GM12878 (cell line): Measurements from ENCODE around the gene TMEM59. TPM values are rescaled to one million over a fixed set of nuclear protein-coding genes. Genes with fewer than 3 reads are reported as not detected.

ENCODE experiments used
- ATAC-seq: fragments of 200-7000 bp; cut with Tn5 transposase; 3 replicates; pipeline ENCODE4 v1.9.1; 2020; ENCODE audit warnings: mild to moderate bottlenecking, moderate library complexity
- BruUV-seq: library from RNA; stranded (reverse); fragments of 400-500 nt; replicated peaks from 2 replicates; lab custom pipeline; 2021; lab: Mats Ljungman, UMichigan
- CTCF ChIA-PET: fragments of 300-600 bp; sonication (Branson Sonifier 250); formaldehyde crosslinking; extraction: SDS; loops from one replicate; lab custom pipeline; 2021; ENCODE audit warnings: inconsistent platforms; lab: Yijun Ruan, JAX
- POLR2A ChIA-PET: fragments of 350-600 bp; formaldehyde crosslinking; extraction: SDS; loops from one replicate; lab custom pipeline; 2021; ENCODE audit warnings: inconsistent platforms; lab: Charles Lee
- RAD21 ChIA-PET: fragments of 300-600 bp; sonication (Branson Sonifier 250); formaldehyde crosslinking; loops from one replicate; lab custom pipeline; 2023; ENCODE audit warnings: antibody characterized with exemption; ENCODE audit not compliant: unreplicated experiment; lab: Charles Lee
- SMC1A ChIA-PET: fragments of 300-600 bp; sonication (Branson Sonifier 250); formaldehyde crosslinking; loops from one replicate; lab custom pipeline; 2023; ENCODE audit not compliant: unreplicated experiment, uncharacterized antibody; lab: Charles Lee
- DNase-seq: peaks from one replicate; pipeline ENCODE4 v3.0.0-alpha.2; 2011; ENCODE audit warnings: low read depth, low spot score
- FAIRE-seq: peaks from 3 replicates; lab custom pipeline; 2011; peaks lifted over from hg19 to GRCh38; lab: Jason Lieb, UNC
- H2AFZ ChIP-seq: 2 replicates; pipeline ENCODE4 v1.6.0; 2011; ENCODE audit warnings: low read depth, low read length, control low read depth; ENCODE audit not compliant: control insufficient read depth
- H3K27ac ChIP-seq: 2 replicates; pipeline ENCODE4 v1.5.1; 2011; ENCODE audit warnings: control low read depth; ENCODE audit not compliant: control insufficient read depth, insufficient read depth
- H3K27me3 ChIP-seq, 2 experiments: replicated peaks in 1 of 2; 2 replicates each; pipeline versions ENCODE4 v1.6.0 to v1.6.1; 2011; ENCODE audit warnings: low read length in 1 of 2; ENCODE audit not compliant: control insufficient read depth in 2 of 2, insufficient read depth in 2 of 2
- H3K36me3 ChIP-seq, 2 experiments: 2 replicates each; pipeline ENCODE4 v1.5.1; 2011; ENCODE audit warnings: low read length in 1 of 2; ENCODE audit not compliant: control insufficient read depth in 2 of 2, insufficient read depth in 2 of 2
- H3K4me1 ChIP-seq: 2 replicates; pipeline ENCODE4 v1.6.1; 2011; ENCODE audit warnings: mild to moderate bottlenecking, low read length, moderate library complexity, mixed read lengths; ENCODE audit not compliant: control insufficient read depth, insufficient read depth
- H3K4me2 ChIP-seq: 2 replicates; pipeline ENCODE4 v1.6.0; 2011; ENCODE audit warnings: control low read depth; ENCODE audit not compliant: control insufficient read depth, insufficient read depth
- H3K4me3 ChIP-seq: fragments of 200-600 bp; sonication (generic); 2 replicates; pipeline ENCODE4 v1.5.1; 2016
- H3K79me2 ChIP-seq: 2 replicates; pipeline ENCODE4 v1.6.0; 2011; ENCODE audit warnings: low read length; ENCODE audit not compliant: control insufficient read depth, insufficient read depth
- H3K9ac ChIP-seq: 2 replicates; pipeline ENCODE4 v1.8.0; 2011; ENCODE audit warnings: low read length, control low read depth, mixed read lengths; ENCODE audit not compliant: control insufficient read depth, insufficient read depth
- H3K9me3 ChIP-seq: replicated peaks from 3 replicates; pipeline ENCODE4 v1.5.1; 2011; ENCODE audit warnings: mild to moderate bottlenecking, low read length; ENCODE audit not compliant: control insufficient read depth, insufficient read depth
- H4K20me1 ChIP-seq: 2 replicates; pipeline ENCODE4 v1.6.0; 2011; ENCODE audit not compliant: control insufficient read depth, insufficient read depth
- CBX3 ChIP-seq: fragments of 200-600 bp; sonication (generic); IDR thresholded peaks from 2 replicates; pipeline ENCODE4 v1.6.1; 2016; ENCODE audit warnings: low read depth, borderline replicate concordance
- EED ChIP-seq: sonication (generic); IDR thresholded peaks from 2 replicates; pipeline ENCODE4 v1.6.1; 2016; ENCODE audit warnings: antibody characterized with exemption, low read depth
- FOXK2 ChIP-seq: fragments of 450-650 bp; IDR thresholded peaks from 2 replicates; pipeline ENCODE4 v1.6.1; 2017; ENCODE audit warnings: mild to moderate bottlenecking, moderate library complexity
- KDM1A ChIP-seq: fragments of 200-600 bp; sonication (generic); IDR thresholded peaks from 2 replicates; pipeline ENCODE4 v1.6.1; 2016; ENCODE audit warnings: borderline replicate concordance
- PAX8 ChIP-seq: fragments of 450-650 bp; IDR thresholded peaks from 2 replicates; pipeline ENCODE4 v1.6.1; 2017; ENCODE audit warnings: mild to moderate bottlenecking, moderate library complexity
- RCOR1 ChIP-seq: conservative IDR thresholded peaks from 2 replicates; pipeline ENCODE4 v1.6.1; 2012; ENCODE audit warnings: low read depth, low read length, improper control_type of control experiment
- RUNX3 ChIP-seq: IDR thresholded peaks from 2 replicates; pipeline ENCODE4 v1.6.1; 2012; ENCODE audit warnings: low read length, inconsistent platforms
- SRF ChIP-seq, 2 experiments: IDR thresholded peaks; 2 replicates each; pipeline ENCODE4 v1.6.1; 2011; ENCODE audit warnings: low read depth in 2 of 2, low read length in 2 of 2, mild to moderate bottlenecking in 1 of 2, moderate library complexity in 1 of 2
- STAT3 ChIP-seq: IDR thresholded peaks from 2 replicates; pipeline ENCODE4 v1.6.1; 2011; ENCODE audit warnings: low read depth, low read length, improper control_type of control experiment
- SUZ12 ChIP-seq: fragments of 200-600 bp; sonication (generic); IDR thresholded peaks from one replicate; pipeline ENCODE4 v1.6.1; 2018; ENCODE audit warnings: antibody characterized with exemption, mild to moderate bottlenecking; ENCODE audit not compliant: unreplicated experiment
- TARDBP ChIP-seq: IDR thresholded peaks from 2 replicates; pipeline ENCODE4 v1.6.1; 2016; ENCODE audit warnings: borderline replicate concordance
- ZBED1 ChIP-seq: IDR thresholded peaks from 2 replicates; pipeline ENCODE4 v1.6.1; 2016; ENCODE audit warnings: borderline replicate concordance
- WGBS: methylation state at CpG from one replicate; pipeline ENCODE4 v1.1.6; 2016; ENCODE audit warnings: low lambda C conversion rate; ENCODE audit not compliant: insufficient replicate concordance, insufficient coverage; ENCODE audit errors: missing lambda C conversion rate; 5-methylcytosine and 5-hydroxymethylcytosine counted together
- in situ Hi-C: fragments of 300-500 bp; cut with MboI; formaldehyde crosslinking; loops from 9 replicates; pipeline ENCODE4 v1.14.3; 2018; ENCODE audit warnings: mixed read lengths
- intact Hi-C: fragments of 100-400 bp; cut with micrococcal nuclease; formaldehyde crosslinking; loops from one replicate; pipeline ENCODE4 v1.14.2; 2022; ENCODE audit not compliant: unreplicated experiment
- polyA plus RNA-seq, 11 experiments: library from polyadenylated mRNA; depleted of rRNA in 4 of 11; unstranded in 6 of 11; stranded (reverse) in 5 of 11; fragments of >200 nt; fragmentation: Nextera tagmentation in 4 of 11; fragmentation: Illumina TruSeq in 1 of 11; extraction: Ambion mirVana in 4 of 11; extraction: Trizol in 1 of 11; gene quantifications; 1 replicate in 1 of 11; 2 replicates in 10 of 11; pipeline versions ENCODE4 v1.2.1 to v1.2.3, GENCODE V29; 2011 to 2016; ENCODE audit warnings: inconsistent platforms in 2 of 11, missing spikeins in 2 of 11, low read depth in 1 of 11
- total RNA-seq, 4 experiments: library from RNA; depleted of rRNA in 3 of 4; stranded (reverse); fragments of >200 nt in 3 of 4; fragmentation: Illumina TruSeq in 1 of 4; extraction: Trizol in 1 of 4; gene quantifications; 2 replicates each; pipeline versions ENCODE4 v1.2.1 to v1.2.3, GENCODE V29; 2013 to 2021
- TF ChIP-seq, protein P1 (sequence below): fragments of 450-650 bp; formaldehyde crosslinking; IDR thresholded peaks from 2 replicates; pipeline ENCODE4 v1.5.0; 2022; ENCODE audit warnings: mild to moderate bottlenecking, missing genetic modification characterization

Gene TMEM59
- total and polyA plus RNA-seq, 10 of the 15 experiments (the other 5 are each of a cell fraction or from before 2014, with no cell fraction given): 69.9 to 273 (median 111) TPM

DNA sequence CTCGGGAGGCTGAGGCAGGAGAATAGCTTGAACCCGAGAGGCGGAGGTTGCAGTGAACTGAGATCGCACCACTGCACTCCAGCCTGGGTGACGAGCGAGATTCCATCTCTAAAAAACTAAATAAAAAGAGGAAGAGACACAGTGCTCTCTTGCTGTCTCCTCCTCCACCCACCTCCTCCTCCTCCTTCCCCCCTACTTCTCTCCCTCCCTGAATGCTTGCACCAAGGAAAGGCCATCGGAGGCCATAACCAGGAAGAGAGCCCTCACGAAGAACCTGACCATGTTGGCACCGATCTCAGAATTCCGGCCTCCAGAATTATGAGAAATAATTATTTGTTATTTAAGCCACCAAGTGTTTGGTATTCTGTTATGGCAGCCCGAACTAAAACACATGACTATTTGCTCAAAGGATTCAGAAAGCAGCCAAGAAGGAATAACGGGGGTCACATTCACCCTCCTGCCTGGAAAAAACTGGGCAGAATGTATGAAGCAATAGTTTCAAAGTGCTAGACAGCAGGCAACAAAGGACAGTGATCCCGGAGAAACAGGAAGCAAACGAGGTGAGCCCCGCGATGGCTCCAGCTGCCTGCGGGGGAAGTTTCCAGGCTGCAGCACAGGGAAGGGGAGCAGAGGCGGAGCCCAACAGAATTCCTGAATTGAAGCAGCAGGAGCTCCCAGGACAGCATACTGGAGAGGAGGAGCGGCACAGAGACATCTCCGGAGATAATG is 70.8 kb downstream of the TMEM59 start:
- ChIA-PET SMC1A (no interaction called here), POLR2A (no interaction called here)
- Histone ChIP-seq H3K4me1 (no peaks in the 10 kb centered on the region), H3K4me3 (no peak overlapping the region)
- TF ChIP-seq KDM1A: no peak
- no peak for TF ChIP-seq STAT3
- TF ChIP-seq PAX8: no peak
- TF ChIP-seq RUNX3: no peak
- TF ChIP-seq, protein P1, sequence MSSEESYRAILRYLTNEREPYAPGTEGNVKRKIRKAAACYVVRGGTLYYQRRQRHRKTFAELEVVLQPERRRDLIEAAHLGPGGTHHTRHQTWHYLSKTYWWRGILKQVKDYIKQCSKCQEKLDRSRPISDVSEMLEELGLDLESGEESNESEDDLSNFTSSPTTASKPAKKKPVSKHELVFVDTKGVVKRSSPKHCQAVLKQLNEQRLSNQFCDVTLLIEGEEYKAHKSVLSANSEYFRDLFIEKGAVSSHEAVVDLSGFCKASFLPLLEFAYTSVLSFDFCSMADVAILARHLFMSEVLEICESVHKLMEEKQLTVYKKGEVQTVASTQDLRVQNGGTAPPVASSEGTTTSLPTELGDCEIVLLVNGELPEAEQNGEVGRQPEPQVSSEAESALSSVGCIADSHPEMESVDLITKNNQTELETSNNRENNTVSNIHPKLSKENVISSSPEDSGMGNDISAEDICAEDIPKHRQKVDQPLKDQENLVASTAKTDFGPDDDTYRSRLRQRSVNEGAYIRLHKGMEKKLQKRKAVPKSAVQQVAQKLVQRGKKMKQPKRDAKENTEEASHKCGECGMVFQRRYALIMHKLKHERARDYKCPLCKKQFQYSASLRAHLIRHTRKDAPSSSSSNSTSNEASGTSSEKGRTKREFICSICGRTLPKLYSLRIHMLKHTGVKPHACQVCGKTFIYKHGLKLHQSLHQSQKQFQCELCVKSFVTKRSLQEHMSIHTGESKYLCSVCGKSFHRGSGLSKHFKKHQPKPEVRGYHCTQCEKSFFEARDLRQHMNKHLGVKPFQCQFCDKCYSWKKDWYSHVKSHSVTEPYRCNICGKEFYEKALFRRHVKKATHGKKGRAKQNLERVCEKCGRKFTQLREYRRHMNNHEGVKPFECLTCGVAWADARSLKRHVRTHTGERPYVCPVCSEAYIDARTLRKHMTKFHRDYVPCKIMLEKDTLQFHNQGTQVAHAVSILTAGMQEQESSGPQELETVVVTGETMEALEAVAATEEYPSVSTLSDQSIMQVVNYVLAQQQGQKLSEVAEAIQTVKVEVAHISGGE (CRISPR knock-in tag): no peak
- TF ChIP-seq TARDBP: no peak
- no peak for TF ChIP-seq SUZ12
- TF ChIP-seq SRF (IDR thresholded peaks at IDR 0.05; ENCODE audit: low read depth in 2 of 2, low read length in 2 of 2): no peak
- TF ChIP-seq FOXK2: no peak
- TF ChIP-seq ZBED1: no peak
- TF ChIP-seq RCOR1: no peak
- no peak for TF ChIP-seq CBX3
- TF ChIP-seq EED: no peak
- TF ChIP-seq, all 136 proteins: peak for 0
- H3K9me3 ChIP-seq: no peaks in the 10 kb centered on the region
- no peak overlapping the region for H3K9ac ChIP-seq
- CTCF ChIA-PET: interaction anchor here (1.0 kb wide), 1 partner anchor 10 kb away, joined by 3 read pairs; no protein-coding TSS in a partner anchor
- no peak overlapping the region for H3K27ac ChIP-seq
- H3K79me2 ChIP-seq: no peaks in the 10 kb centered on the region
- whole genome bisulfite sequencing: 54% methylated on average over 20 of the region's 20 CpGs
- H3K27me3 ChIP-seq: no peaks in the 10 kb centered on the region
- RAD21 ChIA-PET: no interaction called here
- no peak for DNase-seq
- FAIRE-seq: no peak
- H3K36me3 ChIP-seq: no peaks in the 10 kb centered on the region
- ATAC-seq: no peak
- BruUV-seq: no TSS peak
- H3K4me2 ChIP-seq: no peak overlapping the region
- no peak overlapping the region for H2AFZ ChIP-seq
- H4K20me1 ChIP-seq: no peaks in the 10 kb centered on the region
- intact Hi-C loops (no loop called here), in situ Hi-C loops (no loop called here)
